ENCODE data around the gene LDLRAD4.

LDLRAD4 gene

GRCh38 chr18:13256444-13257305 is 38.1 kb downstream of the LDLRAD4 start:
- TF ChIP-seq ZFP3 (CRISPR knock-in tag; IDR thresholded peaks at IDR 0.05) (no peak), ESRRG (CRISPR knock-in tag; IDR thresholded peaks at IDR 0.05) (no peak), BACH2 (CRISPR knock-in tag; IDR thresholded peaks at IDR 0.05; ENCODE audit: borderline replicate concordance) (no peak), ZNF565 (CRISPR knock-in tag; conservative IDR thresholded peaks at IDR 0.05; ENCODE audit: low read depth) (no peak), ZFP30 (CRISPR knock-in tag; IDR thresholded peaks at IDR 0.05) (no peak), GLIS3 (CRISPR knock-in tag; IDR thresholded peaks at IDR 0.05) (no peak), ZNF8 (CRISPR knock-in tag; IDR thresholded peaks at IDR 0.05) (no peak), OSR1 (CRISPR knock-in tag; IDR thresholded peaks at IDR 0.05) (no peak), ISL1 (CRISPR knock-in tag; IDR thresholded peaks at IDR 0.05) (no peak), ARNTL (CRISPR knock-in tag; IDR thresholded peaks at IDR 0.05; ENCODE audit: borderline replicate concordance, low read depth) (no peak), RARB (CRISPR knock-in tag; IDR thresholded peaks at IDR 0.05) (no peak), SNAI2 (CRISPR knock-in tag; IDR thresholded peaks at IDR 0.05) (no peak), TCF4 (CRISPR knock-in tag; IDR thresholded peaks at IDR 0.05; ENCODE audit: borderline replicate concordance) (no peak), ZC3H10 (CRISPR knock-in tag; IDR thresholded peaks at IDR 0.05) (no peak), TOX (CRISPR knock-in tag; IDR thresholded peaks at IDR 0.05; ENCODE audit: borderline replicate concordance) (no peak), ZNF70 (CRISPR knock-in tag; IDR thresholded peaks at IDR 0.05) (no peak)
- TF ChIP-seq, protein P1, sequence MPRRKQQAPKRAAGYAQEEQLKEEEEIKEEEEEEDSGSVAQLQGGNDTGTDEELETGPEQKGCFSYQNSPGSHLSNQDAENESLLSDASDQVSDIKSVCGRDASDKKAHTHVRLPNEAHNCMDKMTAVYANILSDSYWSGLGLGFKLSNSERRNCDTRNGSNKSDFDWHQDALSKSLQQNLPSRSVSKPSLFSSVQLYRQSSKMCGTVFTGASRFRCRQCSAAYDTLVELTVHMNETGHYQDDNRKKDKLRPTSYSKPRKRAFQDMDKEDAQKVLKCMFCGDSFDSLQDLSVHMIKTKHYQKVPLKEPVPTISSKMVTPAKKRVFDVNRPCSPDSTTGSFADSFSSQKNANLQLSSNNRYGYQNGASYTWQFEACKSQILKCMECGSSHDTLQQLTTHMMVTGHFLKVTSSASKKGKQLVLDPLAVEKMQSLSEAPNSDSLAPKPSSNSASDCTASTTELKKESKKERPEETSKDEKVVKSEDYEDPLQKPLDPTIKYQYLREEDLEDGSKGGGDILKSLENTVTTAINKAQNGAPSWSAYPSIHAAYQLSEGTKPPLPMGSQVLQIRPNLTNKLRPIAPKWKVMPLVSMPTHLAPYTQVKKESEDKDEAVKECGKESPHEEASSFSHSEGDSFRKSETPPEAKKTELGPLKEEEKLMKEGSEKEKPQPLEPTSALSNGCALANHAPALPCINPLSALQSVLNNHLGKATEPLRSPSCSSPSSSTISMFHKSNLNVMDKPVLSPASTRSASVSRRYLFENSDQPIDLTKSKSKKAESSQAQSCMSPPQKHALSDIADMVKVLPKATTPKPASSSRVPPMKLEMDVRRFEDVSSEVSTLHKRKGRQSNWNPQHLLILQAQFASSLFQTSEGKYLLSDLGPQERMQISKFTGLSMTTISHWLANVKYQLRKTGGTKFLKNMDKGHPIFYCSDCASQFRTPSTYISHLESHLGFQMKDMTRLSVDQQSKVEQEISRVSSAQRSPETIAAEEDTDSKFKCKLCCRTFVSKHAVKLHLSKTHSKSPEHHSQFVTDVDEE (CRISPR knock-in tag; IDR thresholded peaks at IDR 0.05) = no peak
- TF ChIP-seq, protein P2, sequence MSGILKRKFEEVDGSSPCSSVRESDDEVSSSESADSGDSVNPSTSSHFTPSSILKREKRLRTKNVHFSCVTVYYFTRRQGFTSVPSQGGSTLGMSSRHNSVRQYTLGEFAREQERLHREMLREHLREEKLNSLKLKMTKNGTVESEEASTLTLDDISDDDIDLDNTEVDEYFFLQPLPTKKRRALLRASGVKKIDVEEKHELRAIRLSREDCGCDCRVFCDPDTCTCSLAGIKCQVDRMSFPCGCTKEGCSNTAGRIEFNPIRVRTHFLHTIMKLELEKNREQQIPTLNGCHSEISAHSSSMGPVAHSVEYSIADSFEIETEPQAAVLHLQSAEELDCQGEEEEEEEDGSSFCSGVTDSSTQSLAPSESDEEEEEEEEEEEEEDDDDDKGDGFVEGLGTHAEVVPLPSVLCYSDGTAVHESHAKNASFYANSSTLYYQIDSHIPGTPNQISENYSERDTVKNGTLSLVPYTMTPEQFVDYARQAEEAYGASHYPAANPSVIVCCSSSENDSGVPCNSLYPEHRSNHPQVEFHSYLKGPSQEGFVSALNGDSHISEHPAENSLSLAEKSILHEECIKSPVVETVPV (CRISPR knock-in tag; IDR thresholded peaks at IDR 0.05) = no peak
- no peak for ATAC-seq

DNA sequence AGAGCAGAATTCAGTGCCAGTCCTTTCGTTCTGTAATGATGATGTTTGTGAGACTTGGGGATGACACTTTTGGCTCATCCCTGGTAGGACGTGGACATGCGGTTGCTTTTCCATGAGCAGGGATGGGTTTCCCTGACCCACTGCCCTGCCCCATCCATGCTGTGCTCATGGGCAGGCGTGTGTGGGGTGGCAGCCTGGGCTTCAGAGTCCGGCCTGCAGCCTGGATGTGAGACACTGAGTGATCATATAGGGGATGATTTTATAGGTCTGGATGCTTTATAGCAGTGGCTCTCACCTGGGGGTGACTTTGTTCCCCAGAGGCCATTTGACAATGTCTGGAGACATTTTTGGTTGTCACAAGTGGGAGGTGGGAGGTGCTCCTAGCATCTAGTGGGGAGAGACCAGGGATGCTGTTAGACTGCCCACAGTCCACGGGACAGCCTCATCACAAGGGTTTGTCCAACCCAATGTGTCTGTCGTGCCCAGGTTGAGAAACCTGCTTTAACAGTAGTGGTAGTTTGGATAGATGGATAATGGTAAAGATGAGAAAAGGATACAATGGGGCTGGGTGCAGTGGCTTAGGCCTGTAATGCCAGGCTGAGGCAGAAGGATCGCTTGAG is 38.9 kb downstream of the LDLRAD4 start:
- TF ChIP-seq, protein P1 (CRISPR knock-in tag; IDR thresholded peaks at IDR 0.05) = no peak
- no peak for TF ChIP-seq ZFP3 (CRISPR knock-in tag; IDR thresholded peaks at IDR 0.05)
- no peak for TF ChIP-seq GLIS3 (CRISPR knock-in tag; IDR thresholded peaks at IDR 0.05)
- no peak for TF ChIP-seq POU6F1 (CRISPR knock-in tag; IDR thresholded peaks at IDR 0.05; ENCODE audit: borderline replicate concordance, low read depth)
- TF ChIP-seq ZFP30 (CRISPR knock-in tag; IDR thresholded peaks at IDR 0.05) = no peak
- TF ChIP-seq ZNF565 (CRISPR knock-in tag; conservative IDR thresholded peaks at IDR 0.05; ENCODE audit: low read depth) = no peak
- TF ChIP-seq PPARA (CRISPR knock-in tag; IDR thresholded peaks at IDR 0.05; ENCODE audit: borderline replicate concordance) = no peak
- no peak for TF ChIP-seq TCF4 (CRISPR knock-in tag; IDR thresholded peaks at IDR 0.05; ENCODE audit: borderline replicate concordance)
- TF ChIP-seq ESRRG (CRISPR knock-in tag; IDR thresholded peaks at IDR 0.05) = no peak
- TF ChIP-seq ZC3H10 (CRISPR knock-in tag; IDR thresholded peaks at IDR 0.05) = no peak
- no peak for TF ChIP-seq CSDC2 (CRISPR knock-in tag; IDR thresholded peaks at IDR 0.05)
- no peak for TF ChIP-seq TOX (CRISPR knock-in tag; IDR thresholded peaks at IDR 0.05; ENCODE audit: borderline replicate concordance)
- no peak for TF ChIP-seq ARNTL (CRISPR knock-in tag; IDR thresholded peaks at IDR 0.05; ENCODE audit: borderline replicate concordance, low read depth)
- no peak for TF ChIP-seq ZNF8 (CRISPR knock-in tag; IDR thresholded peaks at IDR 0.05)
- no peak for TF ChIP-seq CREB5 (CRISPR knock-in tag; IDR thresholded peaks at IDR 0.05; ENCODE audit: low read depth)
- TF ChIP-seq BACH2 (CRISPR knock-in tag; IDR thresholded peaks at IDR 0.05; ENCODE audit: borderline replicate concordance) = no peak
- TF ChIP-seq, protein P2 (CRISPR knock-in tag; IDR thresholded peaks at IDR 0.05) = no peak
- TF ChIP-seq ISL1 (CRISPR knock-in tag; IDR thresholded peaks at IDR 0.05) = no peak
- TF ChIP-seq RARB (CRISPR knock-in tag; IDR thresholded peaks at IDR 0.05) = no peak
- no peak for ATAC-seq

Measured in SK-N-SH treated with all-trans-retinoic acid at 6 μM for 48 hours (cell line).